PC-9 (cell line): ENCODE results near the gene COL4A1. TPM values are rescaled to one million over a fixed set of nuclear protein-coding genes. Genes with fewer than 3 reads are reported as not detected.

Source experiments
- BruUV-seq: library from RNA; stranded (reverse); fragments of 400-500 nt; replicated peaks from 2 replicates; lab custom pipeline; 2021; lab: Mats Ljungman, UMichigan
- CTCF ChIA-PET: fragments of 300-600 bp; sonication (Branson Sonifier 250); formaldehyde crosslinking; loops from one replicate; lab custom pipeline; 2022; ENCODE audit warnings: antibody characterized with exemption; lab: Charles Lee
- POLR2A ChIA-PET: fragments of 300-600 bp; sonication (Branson Sonifier 250); formaldehyde crosslinking; loops from one replicate; lab custom pipeline; 2022; ENCODE audit warnings: antibody characterized with exemption; ENCODE audit not compliant: unreplicated experiment; lab: Charles Lee
- DNase-seq, 2 experiments: peaks; one replicate each; pipeline versions ENCODE4 v3.0.0 to v3.0.0-alpha.2; 2015 to 2022; ENCODE audit warnings: mixed read lengths in 1 of 2
- H2AFZ ChIP-seq: fragments of 200-600 bp; sonication (generic); 2 replicates; pipeline ENCODE4 v1.8.1; 2017; ENCODE audit warnings: antibody characterized with exemption
- H3F3A ChIP-seq: fragments of 200-600 bp; sonication (generic); 2 replicates; pipeline ENCODE4 v1.8.1; 2017; ENCODE audit warnings: antibody characterized with exemption, mild to moderate bottlenecking, low read depth; ENCODE audit not compliant: insufficient read depth
- H3K27ac ChIP-seq: fragments of 200-600 bp; sonication (generic); 2 replicates; pipeline ENCODE4 v1.6.1; 2016; ENCODE audit warnings: mixed run types
- H3K27me3 ChIP-seq: fragments of 200-600 bp; sonication (generic); 2 replicates; pipeline ENCODE4 v1.6.1; 2016; ENCODE audit warnings: low read depth, mixed run types; ENCODE audit not compliant: insufficient read depth
- H3K36me3 ChIP-seq: fragments of 200-600 bp; sonication (generic); 2 replicates; pipeline ENCODE4 v1.6.1; 2016; ENCODE audit warnings: low read depth, mixed run types
- H3K4me1 ChIP-seq: fragments of 200-600 bp; sonication (generic); replicated peaks from 2 replicates; pipeline ENCODE4 v1.6.1; 2016; ENCODE audit warnings: mixed run types; ENCODE audit not compliant: insufficient read depth
- H3K4me2 ChIP-seq: fragments of 200-600 bp; sonication (generic); 2 replicates; pipeline ENCODE4 v1.6.1; 2017; ENCODE audit warnings: mixed run types
- H3K4me3 ChIP-seq: fragments of 200-600 bp; sonication (generic); 2 replicates; pipeline ENCODE4 v1.6.1; 2016; ENCODE audit warnings: mixed run types
- H3K79me2 ChIP-seq: fragments of 200-600 bp; sonication (generic); 2 replicates; pipeline ENCODE4 v1.6.1; 2017; ENCODE audit warnings: low read depth, mixed run types
- H3K9me2 ChIP-seq: fragments of 200-600 bp; sonication (generic); 2 replicates; pipeline ENCODE4 v1.8.1; 2017; ENCODE audit warnings: mild to moderate bottlenecking; ENCODE audit not compliant: insufficient read depth
- H3K9me3 ChIP-seq: fragments of 200-600 bp; sonication (generic); 2 replicates; pipeline ENCODE4 v1.8.1; 2016; ENCODE audit warnings: low read depth; ENCODE audit not compliant: insufficient read depth
- H4K20me1 ChIP-seq: fragments of 200-600 bp; sonication (generic); 2 replicates; pipeline ENCODE4 v1.8.1; 2017; ENCODE audit not compliant: insufficient read depth
- EZH2 ChIP-seq: fragments of 200-600 bp; sonication (generic); IDR thresholded peaks from 2 replicates; pipeline ENCODE4 v1.8.0; 2017; ENCODE audit warnings: antibody characterized with exemption, low read depth
- intact Hi-C: fragments of 100-400 bp; cut with micrococcal nuclease; formaldehyde crosslinking; loops from one replicate; pipeline ENCODE4 v1.10.0; 2022; ENCODE audit not compliant: unreplicated experiment
- total RNA-seq: library from RNA; stranded (reverse); gene quantifications from 2 replicates; pipeline ENCODE4 v1.2.3, GENCODE V29; 2021
- TF ChIP-seq, protein P1 (sequence below): fragments of 200-600 bp; sonication (generic); conservative IDR thresholded peaks from 2 replicates; pipeline ENCODE4 v1.6.1; 2017; ENCODE audit warnings: mixed run types, antibody characterized with exemption, mild to moderate bottlenecking, moderate library complexity

Gene COL4A1
- total RNA-seq, 1 experiment from 2014 or later, result 24.5 TPM

DNA sequence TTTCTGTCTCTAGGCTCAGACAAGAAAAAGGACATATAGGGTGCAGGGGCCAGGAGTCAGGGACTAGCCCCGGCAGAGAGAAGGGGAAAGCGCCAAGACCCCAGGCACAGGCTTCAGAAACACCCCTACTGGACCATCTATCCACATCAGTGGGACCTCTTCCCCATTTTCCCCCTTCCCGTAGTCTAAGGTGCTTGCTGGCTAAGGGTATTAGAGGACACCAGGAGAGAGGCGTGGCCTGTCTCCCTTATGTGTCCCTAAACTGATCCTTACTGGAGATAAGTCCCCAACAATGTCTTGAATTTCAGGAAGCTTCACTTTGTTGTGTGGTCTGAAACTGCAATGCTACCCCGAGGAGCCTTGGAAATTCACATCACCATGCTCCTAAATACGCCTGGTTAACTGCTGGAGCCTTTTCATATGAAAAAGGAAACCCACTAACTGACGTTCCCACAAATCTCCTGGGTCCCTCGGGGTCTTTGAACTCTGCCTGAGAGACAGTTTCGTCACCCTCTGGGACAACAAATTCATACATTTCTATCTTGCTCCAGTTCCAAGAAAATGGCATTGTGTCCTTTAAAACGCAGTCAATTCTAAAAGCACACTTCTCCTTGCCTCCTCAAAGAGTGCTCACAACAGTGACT, 197.7 kb downstream of the COL4A1 start:
- ChIA-PET CTCF (no interaction called here), POLR2A (interaction anchor here (0.6 kb wide), 3 partner anchors 329 to 1103 kb away, joined by 3 to 17 read pairs (median 4); no protein-coding TSS in a partner anchor)
- H3K36me3 ChIP-seq, result no peaks in the 10 kb centered on the region
- H3K27ac ChIP-seq, result peak overlapping the region; percentile 8; the same call in 1 of the 2 replicates
- H2AFZ ChIP-seq, result no peak overlapping the region
- intact Hi-C loops, result loop anchor here (1.0 to 5.0 kb wide), 9 partner anchors 28 to 1194 kb away; partner anchors contain the start of gene IRS2
- no TSS peak for BruUV-seq
- no peak overlapping the region for H3K4me3 ChIP-seq
- H4K20me1 ChIP-seq, result no peaks in the 10 kb centered on the region
- peak in 1 of 2 experiments; percentile 73 for DNase-seq
- H3K27me3 ChIP-seq, result no peaks in the 10 kb centered on the region
- no peaks in the 10 kb centered on the region for H3K9me3 ChIP-seq
- TF ChIP-seq EZH2, result no peak
- TF ChIP-seq, protein P1, sequence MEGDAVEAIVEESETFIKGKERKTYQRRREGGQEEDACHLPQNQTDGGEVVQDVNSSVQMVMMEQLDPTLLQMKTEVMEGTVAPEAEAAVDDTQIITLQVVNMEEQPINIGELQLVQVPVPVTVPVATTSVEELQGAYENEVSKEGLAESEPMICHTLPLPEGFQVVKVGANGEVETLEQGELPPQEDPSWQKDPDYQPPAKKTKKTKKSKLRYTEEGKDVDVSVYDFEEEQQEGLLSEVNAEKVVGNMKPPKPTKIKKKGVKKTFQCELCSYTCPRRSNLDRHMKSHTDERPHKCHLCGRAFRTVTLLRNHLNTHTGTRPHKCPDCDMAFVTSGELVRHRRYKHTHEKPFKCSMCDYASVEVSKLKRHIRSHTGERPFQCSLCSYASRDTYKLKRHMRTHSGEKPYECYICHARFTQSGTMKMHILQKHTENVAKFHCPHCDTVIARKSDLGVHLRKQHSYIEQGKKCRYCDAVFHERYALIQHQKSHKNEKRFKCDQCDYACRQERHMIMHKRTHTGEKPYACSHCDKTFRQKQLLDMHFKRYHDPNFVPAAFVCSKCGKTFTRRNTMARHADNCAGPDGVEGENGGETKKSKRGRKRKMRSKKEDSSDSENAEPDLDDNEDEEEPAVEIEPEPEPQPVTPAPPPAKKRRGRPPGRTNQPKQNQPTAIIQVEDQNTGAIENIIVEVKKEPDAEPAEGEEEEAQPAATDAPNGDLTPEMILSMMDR, result peak; percentile 34; the same call in 1 of the 2 replicates
- H3K4me2 ChIP-seq, result peak overlapping the region; percentile 65
- H3F3A ChIP-seq, result peaks cover 27% of the 10 kb centered on the region
- H3K4me1 ChIP-seq, result peaks cover 31% of the 10 kb centered on the region
- H3K79me2 ChIP-seq, result no peaks in the 10 kb centered on the region
- no peaks in the 10 kb centered on the region for H3K9me2 ChIP-seq

DNA sequence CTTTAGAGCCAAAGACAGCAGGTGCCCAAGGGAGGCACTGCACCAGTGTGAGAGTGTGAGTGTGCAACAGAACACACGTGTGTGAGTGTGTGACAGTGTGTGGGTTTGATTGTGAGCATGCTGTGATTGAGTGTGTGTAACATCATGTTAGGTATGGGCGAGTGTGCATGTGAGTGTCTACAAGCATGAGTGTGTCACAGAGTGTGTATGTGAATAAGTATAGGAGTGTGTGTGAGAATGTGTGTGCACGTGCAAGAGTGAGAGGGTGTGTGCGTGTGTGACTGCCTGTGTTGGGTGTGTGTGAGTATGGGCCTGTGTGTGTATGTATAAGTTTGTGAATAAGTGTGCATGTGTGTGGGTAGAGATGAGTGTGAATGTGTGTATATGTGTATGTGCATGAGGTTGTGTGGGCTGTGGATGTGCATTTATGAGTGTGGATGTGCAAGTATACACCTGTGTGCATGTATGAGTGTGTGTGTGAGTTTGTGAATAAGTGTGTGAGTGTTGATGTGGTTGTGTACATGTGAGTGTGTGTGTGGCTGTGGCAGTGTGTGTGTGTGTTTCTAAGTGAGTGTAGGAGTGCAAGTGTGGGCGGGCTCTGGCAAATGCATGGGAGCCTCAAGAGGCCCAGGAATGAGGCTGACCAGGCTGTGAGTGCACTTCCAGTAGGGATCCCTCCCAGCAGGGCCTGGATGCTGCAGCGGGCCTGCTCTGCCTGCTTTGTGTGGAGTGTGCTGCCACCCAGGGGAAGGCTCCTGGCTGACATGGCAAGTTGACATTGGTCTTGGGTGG, 198.4 kb downstream of the COL4A1 start:
- Histone ChIP-seq H3F3A (peaks cover 20% of the 10 kb centered on the region), H3K79me2 (no peaks in the 10 kb centered on the region), H3K4me3 (no peak overlapping the region), H3K27me3 (no peaks in the 10 kb centered on the region), H3K36me3 (no peaks in the 10 kb centered on the region), H3K9me3 (no peaks in the 10 kb centered on the region), H3K4me2 (peak overlapping the region; percentile 65), H2AFZ (no peak overlapping the region), H3K27ac (peak overlapping the region; percentile 8; the same call in 1 of the 2 replicates), H4K20me1 (no peaks in the 10 kb centered on the region), H3K4me1 (peaks cover 24% of the 10 kb centered on the region), H3K9me2 (no peaks in the 10 kb centered on the region)
- TF ChIP-seq EZH2, result no peak
- TF ChIP-seq, protein P1, result peak; percentile 95
- DNase-seq, result peak; percentile 86 to 88
- CTCF ChIA-PET, result no interaction called here
- intact Hi-C loops, result loop anchor here (1.0 to 5.0 kb wide), 9 partner anchors 29 to 1193 kb away; partner anchors contain the start of gene IRS2
- POLR2A ChIA-PET, result no interaction called here
- no TSS peak for BruUV-seq

DNA sequence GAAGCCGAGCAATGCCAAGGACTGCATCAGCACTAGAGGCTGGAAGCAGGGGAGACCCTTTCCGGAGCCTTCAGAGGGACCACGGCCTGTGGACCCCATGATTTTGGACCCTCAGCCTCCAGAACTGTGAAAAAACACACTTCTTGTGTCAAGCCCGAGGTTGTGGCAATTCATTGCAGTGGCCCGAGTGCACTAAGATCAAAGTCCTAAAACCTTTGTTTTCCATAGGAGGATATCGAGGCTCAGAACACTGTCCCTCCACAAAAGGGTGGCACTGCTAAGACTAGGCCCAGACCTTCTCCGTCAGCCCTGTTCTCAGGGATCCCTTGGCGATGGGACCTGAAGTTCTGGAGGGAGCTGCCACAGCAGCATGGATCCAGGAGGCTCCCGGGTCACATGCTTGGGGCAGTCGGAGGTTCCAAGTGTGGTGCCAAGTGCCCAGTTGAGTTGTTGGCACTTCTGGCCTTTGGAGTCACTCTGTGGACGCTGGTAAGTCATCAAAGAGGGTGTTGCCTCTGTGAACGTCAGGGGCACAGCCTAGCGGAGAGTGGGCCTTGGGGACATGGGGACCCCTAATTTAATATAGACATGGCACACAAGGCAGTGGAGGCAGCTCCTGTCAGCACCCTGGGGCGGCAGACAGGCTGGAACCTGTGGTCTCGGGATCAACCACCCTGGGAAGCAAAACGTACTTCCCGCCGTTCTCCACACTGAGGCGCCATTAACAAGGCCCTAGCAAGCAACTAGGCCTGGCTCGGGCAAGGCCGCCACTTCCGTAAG, 199.2 kb downstream of the COL4A1 start:
- ChIA-PET CTCF (no interaction called here), POLR2A (no interaction called here)
- Histone ChIP-seq H3K4me1 (peaks cover 16% of the 10 kb centered on the region), H3K27me3 (no peaks in the 10 kb centered on the region), H3K27ac (no peak overlapping the region), H3K4me3 (no peak overlapping the region), H3K9me2 (no peaks in the 10 kb centered on the region), H3K4me2 (no peak overlapping the region), H3K36me3 (no peaks in the 10 kb centered on the region), H3K9me3 (no peaks in the 10 kb centered on the region), H3K79me2 (no peaks in the 10 kb centered on the region), H3F3A (peaks cover 12% of the 10 kb centered on the region; the same call in 1 of the 2 replicates), H4K20me1 (no peaks in the 10 kb centered on the region), H2AFZ (no peak overlapping the region)
- no peak for TF ChIP-seq EZH2
- TF ChIP-seq, protein P1, result no peak
- DNase-seq, result no peak
- intact Hi-C loops, result loop anchor here (2.0 to 5.0 kb wide), 2 partner anchors 109 to 835 kb away; no protein-coding TSS in a partner anchor
- no TSS peak for BruUV-seq
